NCI-H1417 treated with DMSO at 0.1 percent for 48 hours (cell line): ENCODE data around the gene TSPOAP1.

Source experiments
- DNase-seq: peaks from one replicate; lab custom pipeline; 2025; lab: John Stamatoyannopoulos, UW

The TSPOAP1 gene

DNA sequence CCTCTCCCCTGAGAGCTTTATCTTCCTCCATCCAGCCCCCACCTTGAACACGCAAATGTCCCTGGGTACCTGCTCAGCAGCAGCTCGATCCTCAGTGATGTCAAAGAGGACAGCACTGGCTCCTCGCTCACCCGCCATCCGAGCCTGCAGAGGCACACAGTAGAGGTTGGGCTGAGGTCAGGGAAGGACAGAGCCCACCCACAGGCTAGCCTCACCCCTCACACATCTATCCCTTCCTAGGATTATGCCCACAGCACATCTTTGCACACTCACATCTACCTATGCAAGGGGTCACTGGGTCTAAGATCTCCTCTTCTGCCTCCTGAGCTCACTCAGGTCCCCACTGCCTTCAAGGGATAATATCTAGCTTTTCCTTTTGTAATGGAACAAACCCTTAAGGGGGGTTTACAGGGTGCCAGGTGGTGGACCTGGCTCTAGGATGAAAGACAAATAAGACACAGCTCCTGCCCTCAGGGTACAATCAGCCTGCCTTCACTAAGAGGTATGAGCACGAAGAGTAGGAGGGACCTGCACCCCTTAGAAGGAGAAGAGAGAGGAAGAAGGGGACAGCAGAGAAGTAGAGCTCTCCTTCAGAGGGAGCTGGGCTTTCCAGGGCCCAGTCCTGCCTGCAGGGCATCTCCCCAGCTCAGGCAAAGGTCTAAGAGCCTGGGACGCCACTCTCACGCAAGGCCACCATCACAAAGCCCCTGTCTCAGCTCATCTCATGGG is 35.0 kb upstream of the TSPOAP1 start:
- DNase-seq: no peak

DNA sequence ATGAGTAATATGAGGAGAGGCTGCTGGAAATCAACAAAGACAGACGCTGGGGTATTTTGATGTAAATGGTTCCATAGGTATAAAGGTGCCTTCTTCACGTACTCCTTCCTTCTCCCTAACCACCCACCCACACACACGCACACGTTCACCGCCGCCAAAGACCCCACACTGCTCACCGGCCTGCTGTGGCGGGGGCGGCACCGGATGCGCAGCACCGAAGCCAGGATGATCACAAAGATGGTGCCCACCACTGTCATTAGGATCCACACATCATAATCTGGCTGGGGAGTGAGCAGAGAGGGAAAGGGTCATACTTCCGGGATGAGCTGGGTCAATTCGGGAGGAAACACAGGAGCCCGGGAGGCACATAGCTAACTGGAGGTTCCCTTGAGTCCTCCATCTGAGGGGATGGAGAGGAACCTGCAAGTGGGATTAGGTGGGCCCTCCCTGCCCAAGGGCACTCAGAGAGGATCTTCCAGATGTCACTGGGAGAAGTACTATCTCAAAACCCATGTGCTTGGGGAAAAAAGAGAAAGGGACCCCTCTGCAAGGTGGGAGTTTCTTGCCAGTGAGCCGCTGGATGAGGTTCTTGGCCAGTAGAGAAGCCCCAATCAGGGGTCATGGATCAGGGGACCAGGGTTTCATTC is 33.9 kb upstream of the TSPOAP1 start:
- no peak for DNase-seq

DNA sequence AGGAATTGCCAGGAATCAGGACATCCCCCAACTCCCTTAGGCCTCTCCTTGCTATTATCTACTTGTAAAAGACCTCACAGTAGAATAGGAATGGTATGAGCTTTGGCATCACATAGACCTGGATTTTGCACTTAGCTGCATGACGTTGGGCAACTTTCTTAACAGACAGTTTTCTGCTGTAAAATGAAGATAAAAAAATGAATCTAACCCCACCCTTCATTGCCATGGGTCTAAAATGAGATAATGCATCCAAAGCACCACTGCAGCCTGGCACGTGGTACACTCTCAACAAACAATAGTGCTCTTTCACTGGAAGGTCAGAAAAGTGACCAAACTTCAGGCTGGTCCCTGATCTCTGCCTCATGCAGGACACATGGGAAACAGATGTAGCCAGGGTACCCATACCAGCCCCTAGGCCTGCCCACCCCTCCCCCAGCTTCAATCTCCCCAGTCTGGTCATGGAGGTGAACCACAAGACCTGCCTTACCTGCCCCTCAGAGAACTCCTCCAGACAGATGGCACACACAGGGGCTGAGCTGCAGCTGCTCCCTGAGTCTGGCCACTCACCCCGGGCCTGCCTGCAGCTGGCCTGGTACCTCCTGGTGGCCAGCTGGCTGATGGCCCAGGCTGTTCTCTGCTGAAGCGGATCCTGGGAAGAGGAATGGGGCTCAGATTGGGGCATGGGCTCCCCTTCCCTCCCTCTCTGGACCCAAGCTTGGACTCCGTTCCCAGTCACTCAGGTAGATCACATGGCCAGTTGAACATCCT is 31.9 kb upstream of the TSPOAP1 start:
- no peak for DNase-seq

DNA sequence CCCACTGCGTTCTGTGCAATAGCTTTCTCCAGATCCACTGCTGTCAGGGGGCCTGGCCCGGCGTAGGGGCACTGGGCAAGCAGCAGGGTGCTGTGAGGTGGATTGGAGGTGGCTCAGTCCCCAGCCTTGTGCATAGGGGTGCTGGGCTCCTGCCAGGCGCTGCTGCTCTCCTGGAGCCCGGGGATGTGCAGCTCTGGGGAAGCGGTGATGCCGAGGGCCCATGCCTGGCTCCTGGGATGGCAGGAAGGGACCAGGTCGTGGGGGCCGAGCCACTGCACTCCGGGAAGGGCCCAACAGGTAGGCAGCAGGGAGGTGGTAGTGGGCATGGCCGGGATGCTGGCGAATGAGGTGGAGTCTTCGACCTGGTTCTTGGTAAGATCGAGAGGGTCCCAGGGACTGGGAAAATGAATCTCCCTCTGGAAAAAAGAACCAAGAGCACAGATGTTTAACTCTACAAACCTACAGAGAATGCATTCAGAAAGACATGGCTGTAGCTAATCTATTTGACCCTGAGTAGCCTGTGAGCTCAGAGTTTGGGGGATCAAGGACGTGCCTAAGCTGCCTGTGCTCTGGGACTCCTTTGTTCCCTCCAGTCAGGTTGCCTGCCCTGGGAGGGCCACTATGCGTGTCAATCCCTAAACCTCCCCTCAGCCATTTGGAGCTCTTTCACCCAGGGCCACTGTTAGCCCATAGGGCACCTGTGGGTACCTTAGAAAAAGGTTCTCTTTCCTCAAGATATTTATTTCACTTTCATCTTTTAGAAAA is 30.0 kb upstream of the TSPOAP1 start:
- no peak for DNase-seq

DNA sequence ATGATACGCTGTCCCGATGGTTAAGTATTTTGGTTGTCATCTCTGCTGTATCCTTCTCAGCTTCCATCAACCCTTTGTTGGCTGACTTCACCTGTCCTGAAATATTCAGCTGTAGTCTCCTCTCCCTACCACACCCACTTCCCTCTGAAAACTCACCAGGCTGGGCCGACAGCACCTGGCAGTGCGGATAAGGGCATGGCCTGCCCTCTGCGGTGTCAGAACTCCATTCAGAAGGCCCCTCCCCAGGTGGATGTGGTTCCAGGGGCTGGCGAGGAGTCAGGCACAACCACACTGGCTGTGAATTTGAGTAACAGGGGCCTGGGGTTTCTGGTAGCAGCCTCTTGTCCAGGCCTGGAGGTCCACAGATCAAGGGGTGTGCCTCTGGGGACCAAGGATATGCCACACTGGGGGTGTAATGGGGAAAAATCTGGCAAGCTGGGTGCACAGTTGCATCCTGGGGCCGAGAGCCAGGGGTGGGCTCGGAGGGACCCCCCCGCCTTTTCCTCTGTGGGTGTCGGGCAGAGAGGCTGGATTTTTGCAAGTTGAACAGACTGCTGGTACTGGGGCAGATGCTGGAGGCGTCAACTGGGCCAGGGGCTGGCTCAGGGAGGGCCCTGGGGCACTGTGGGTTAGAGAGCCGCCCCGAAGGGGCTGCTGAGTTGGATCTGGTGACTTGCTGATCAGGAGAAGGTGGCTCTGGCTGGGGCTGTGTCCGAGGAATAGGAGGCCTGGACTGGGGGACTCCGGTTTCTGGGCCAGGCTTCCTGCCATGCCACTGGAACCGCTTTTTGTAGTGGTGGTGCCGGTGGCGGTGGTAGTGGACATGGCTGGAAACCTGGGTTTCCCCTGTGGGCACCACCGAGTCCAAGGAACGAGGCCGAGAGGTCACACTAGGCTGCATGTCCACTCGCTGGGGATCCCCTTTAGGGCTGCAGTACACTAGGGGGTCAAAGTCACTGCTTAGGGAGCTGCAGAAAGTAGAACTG is 29.0 kb upstream of the TSPOAP1 start:
- DNase-seq: no peak

DNA sequence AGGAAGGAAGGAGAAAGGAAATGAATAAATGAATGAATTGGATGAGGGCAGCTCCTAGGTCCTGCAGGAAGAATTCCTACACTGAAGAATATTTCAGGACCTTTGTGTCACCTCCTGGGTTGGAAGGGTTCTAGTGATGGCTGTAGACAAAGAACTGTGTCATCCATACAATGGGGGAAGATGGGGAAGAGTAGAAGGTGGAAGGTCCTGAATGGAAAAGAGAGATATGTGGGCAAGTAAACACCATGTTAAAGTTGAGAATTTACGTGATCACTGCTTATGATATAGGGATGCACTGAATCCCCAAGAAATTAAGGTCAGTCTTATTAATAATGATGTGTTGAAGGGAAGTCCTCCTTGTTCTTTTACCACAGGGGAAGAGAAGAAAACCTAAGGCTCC is 27.6 kb upstream of the TSPOAP1 start:
- no peak for DNase-seq

DNA sequence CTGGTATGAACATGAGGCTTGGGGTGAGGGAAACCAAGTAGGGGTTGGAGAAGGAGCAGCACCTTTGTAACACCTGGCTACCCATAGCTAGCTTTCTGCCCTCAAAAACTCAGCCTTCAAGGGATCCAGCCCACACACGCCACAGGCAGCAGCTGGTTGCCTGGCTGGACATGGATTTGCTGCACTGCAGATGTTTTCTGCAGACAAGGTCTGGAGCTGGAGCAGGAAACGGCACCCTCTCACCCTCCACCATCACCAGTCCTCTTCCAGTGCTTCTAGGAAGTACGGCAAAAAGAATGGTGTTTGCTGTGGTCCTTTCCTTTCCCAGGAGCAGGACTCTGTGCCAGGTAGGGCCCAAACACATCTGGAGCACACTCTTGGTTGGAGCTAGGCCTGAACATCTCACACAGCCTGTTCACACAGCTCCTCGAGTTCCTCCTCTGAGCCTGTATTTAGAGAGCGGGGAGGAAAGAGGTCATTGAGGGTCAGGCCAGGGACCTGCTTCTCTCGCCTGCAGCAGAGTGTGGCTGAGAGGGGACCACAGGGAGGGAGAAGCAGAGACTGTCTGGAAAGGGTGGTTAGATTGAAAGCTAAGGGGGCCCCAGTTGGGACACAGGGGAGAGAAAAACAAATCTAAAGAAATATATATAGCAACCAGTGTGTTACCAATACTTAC is 26.1 kb upstream of the TSPOAP1 start:
- DNase-seq: no peak

DNA sequence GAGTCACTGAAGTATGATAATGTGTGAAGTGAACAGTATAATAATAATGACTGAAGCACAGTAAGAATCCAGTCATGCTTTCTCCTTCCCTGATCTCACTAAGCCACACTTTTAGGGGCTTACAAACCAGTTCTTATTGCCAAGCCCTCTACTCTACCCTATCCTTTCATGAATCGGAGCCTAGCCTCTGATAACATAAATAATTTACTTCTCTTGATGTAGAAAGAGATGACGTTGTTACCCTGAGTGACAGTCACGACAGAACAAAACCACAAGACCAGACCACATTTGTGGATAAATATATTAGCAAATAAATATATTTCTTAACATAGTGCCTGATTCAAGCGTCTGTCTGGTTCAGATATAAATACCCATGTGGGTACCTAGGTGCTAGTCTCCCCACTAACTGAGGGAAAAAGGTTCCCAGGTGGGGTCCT is 24.8 kb upstream of the TSPOAP1 start:
- no peak for DNase-seq

DNA sequence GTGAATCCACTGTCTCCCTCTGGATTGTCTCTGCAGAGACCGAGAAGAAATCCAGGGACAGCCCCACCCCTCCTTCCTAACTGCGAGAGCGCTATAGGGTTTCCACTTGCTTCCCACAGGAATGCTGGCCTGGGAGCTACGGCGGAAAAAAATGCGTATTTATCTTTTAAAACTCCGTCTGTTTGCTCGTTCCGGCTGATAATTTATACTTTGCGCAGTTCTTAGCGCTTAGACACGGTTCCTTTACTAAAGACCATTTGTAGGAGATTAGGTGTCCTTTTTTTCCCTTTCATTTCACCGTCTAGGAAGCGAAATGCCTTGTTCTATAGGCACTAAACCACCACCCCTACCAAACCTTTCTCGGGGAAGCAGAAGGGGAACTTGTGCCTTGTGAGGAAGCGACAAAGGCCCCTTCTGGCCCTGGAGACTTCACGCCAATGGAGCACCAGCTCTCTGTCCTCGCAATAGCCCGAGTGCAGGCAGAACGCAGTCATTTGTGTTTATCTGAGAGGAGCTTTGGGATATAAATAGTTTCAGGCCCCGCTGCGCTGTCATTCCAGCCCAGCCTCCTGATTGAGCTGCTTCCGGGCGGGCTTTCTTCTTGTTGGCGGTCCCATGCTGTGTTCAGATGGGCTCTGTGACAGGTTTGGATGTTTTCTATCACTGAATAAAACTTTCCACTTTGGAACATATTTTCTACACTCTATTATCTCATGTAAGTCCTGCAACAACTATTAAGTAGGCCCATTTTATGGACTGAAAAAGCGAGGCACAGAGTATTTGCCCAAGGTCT is 24.2 kb upstream of the TSPOAP1 start:
- DNase-seq: no peak

DNA sequence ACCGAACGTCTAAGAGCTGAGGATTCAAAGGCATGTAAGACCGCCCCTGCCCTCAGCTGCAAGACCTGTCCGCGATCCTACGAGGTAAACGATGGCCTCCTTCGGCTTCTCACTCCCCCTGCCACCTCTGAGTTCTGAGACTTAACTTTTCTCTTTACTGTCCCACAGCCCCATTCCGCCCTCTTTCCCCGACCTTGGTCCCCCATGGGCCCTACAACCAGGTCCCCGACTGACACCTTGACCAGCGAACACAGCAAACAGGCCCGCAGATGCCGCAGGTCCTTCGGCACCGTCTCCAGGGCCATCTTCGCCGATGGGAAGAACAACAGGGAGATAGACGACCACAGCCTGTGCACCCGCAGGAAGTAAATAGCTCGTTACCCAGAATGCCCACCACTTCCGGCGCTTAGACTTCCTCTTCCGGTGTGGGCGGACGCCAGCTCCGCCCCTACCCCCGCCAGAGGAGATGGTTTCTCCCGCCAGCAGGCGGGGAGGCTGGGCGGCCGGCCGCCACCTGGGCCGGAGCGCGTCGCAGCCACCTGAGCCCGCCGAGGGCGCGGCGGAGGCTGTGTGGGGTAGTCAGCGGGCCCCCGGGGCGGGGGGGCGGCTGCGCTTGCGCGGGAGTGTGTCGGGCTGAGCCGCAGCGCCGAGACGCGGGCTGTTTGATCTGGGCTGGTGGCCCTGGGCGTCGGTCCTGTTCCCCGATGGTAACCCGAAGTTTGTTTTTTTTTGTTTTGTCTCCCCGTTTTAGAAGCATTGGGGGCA is 23.4 kb upstream of the TSPOAP1 start, which contains the start of gene SUPT4H1:
TSS of gene SUPT4H1 (minus strand) at position 371 of the 765 bp plus-strand sequence. CDS start at position 305, 66 bp downstream.
- DNase-seq: peak; percentile 81

DNA sequence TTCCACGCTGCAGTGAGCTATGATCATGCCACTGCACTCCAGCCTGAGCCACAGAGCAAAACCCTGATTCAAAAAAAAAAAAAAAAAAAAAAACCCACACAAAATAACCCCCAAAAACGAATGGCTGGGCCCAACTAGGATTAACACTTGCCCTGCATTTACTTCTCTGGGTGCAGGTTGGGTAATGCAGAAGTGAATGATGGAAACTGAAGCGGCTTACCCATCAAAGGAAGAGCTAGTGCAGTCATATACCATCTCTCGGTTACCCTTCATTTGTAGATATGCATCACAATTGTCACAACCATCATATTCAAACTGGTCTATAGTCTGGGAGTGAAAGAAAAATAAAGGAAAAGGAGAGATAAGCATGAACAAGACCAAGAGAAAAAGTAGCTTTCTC is 22.6 kb upstream of the TSPOAP1 start:
- no peak for DNase-seq

DNA sequence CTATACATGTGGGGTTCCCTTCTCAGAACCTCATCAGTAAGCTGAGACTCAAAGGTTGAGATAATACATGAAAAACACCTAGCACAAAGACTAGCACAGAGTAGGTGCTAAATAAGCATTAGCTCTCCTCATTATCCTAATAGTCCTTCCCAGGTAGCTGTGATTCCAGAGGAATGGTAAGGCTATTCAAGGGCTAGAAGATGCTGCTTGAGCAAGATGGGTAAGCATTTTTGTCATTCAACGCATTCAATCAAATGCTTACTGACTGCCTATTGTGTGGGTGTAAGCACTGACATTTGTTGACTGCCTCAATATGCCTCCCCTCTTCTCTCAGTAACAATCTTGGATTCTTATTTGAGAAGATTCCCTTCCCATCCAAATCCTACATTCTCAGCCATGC is 19.4 kb upstream of the TSPOAP1 start:
- DNase-seq: no peak

DNA sequence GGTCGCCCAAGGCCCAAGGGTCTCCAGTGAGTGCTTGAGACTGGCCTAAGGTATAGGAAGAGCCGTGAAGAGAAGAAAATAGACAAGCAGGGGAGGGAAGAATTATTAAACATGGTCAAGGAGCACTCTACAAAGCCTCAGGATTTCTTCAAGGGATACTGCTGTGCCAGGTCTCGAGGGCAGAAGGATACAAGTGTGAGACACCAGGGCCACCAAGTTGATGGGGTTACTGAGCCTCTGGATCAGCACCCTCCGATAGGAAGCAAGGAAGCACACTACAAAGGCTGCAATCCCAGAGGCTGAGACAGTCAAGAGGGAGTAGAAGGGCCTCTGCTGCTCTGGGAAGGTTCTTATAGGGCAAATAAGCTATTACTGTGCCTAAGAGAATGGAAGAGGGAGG is 16.9 kb upstream of the TSPOAP1 start:
- no peak for DNase-seq

DNA sequence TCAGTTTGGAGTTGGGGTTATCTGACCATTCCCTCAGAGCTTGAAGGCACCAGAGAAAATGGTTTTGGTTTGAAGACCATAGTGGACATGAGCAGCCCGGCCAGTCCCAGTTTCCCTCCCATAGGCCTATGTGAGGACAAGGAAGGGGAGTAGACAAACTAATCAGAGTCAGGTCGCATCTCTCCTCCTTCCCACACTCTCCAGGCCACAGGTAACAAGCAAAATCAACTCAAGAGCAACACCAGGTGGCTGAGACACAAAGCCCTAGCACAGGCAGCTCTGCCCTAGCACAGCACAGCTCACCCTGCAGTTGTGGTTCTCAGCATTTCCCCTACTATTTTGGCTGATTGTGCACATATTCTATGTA is 16.2 kb upstream of the TSPOAP1 start:
- no peak for DNase-seq

DNA sequence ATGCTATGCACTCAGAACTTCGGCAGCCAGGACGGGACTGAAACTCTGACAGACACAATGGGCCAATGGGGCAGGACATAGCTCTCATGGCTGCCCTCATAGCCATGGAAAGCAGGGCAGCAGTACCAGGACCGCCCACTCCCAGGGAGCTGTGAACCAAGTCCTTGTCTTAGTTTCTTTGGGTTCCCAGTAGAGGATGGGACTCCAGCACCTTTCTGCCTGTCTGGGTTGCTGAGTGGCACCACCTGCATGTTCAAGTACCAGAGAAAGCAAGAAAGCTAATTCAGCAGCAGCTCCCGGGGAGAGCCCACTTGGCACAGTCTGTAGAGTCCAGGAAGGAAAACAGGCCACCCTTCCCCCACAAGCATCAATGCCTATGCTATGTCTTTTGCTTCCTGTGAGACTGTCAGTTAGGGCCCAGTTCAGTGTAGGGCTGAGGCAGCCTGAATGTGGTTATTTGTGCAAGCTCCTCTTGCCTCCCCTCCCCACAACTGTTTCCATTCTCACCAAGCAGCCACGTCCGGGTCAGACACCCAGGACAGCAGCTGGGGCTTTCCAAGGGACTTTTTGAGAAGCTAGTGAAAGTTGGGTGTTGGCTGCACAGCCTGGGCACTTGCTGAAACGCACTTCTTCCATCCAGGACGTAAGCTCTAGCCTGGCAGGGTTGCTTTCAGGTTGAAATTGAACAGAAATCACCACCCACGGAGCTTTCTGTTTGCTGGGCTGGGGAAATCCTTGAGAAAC is 15.6 kb upstream of the TSPOAP1 start:
- DNase-seq: no peak

DNA sequence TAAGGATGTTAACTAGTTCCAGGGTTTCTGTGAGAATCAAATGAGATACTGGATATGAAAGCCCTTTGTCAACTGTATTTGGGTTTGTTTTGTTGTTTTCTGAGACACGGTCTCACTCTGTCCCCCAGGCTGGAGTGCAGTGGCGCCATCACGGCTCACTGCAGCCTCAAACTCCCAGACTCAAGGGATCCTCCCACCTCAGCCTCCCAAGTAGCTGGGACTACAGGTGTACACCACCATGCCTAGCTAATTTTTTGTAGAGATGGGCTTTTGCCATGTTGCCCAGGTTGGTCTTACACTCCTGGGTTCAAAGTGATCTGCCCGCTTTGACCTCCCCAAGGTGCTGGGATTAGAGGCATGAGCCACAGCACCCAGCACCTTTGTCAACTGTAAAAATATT is 14.5 kb upstream of the TSPOAP1 start:
- DNase-seq: no peak

DNA sequence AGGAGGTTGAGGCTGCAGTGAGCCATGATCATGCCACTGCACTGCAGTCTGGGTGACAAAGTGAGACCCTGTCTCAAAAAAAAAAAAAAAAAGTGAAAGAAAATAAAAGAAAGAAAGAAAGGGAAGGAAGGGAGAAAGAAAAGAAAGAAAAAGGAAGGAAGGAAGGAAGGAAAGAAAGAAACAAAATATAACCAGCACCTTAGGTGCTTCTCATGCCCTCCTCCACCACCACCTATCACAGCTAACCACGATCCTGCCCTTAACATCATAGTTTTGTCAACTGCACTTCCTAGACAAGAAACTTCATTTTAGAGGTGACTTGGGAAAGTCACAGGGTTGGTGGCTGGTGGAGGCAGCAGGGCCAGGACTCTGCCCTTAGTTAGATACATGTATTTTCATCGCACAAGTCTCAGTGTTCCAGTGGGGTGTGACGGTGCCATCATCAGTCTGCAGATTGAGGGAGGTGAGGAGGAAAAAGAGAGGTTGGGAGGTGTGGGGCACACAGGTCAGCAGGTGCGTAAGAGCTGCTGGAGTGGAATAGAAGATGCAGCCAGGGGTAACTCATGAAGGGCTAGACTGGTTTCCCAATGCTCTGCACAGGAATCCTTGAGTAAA is 13.4 kb upstream of the TSPOAP1 start:
- DNase-seq: no peak
